IPS DF 19.7 (cell line): ENCODE results near the gene LIG3.
"Not testable (repeated sequence)": the region's sequence is repeated elsewhere in the genome, so short reads cannot be mapped to it uniquely, and the experiment has no call there.

Experiments used
- DNase-seq: peaks from one replicate; pipeline ENCODE4 v3.0.0-alpha.2; 2013; ENCODE audit warnings: low read depth, low spot score

LIG3 gene

GRCh38 chr17:34999456-34999855 is 19.1 kb downstream of the LIG3 start:
- DNase-seq = no peak

GRCh38 chr17:35000965-35001364 is 20.7 kb downstream of the LIG3 start:
- DNase-seq = not testable (repeated sequence)

GRCh38 chr17:35001549-35001948 is 21.2 kb downstream of the LIG3 start:
- no peak for DNase-seq

- no peak for DNase-seq
Measured at GRCh38 chr17:35002876-35003551, 22.7 kb downstream of the LIG3 start.

GRCh38 chr17:35003778-35004177 is 23.5 kb downstream of the LIG3 start:
- no peak for DNase-seq

GRCh38 chr17:35006345-35006744 is 26.0 kb downstream of the LIG3 start:
- no peak for DNase-seq

- DNase-seq = no peak
Measured at GRCh38 chr17:35006961-35007360, 26.6 kb downstream of the LIG3 start.

- DNase-seq = no peak
Measured at GRCh38 chr17:35010093-35010492, 29.8 kb downstream of the LIG3 start.

GRCh38 chr17:35011671-35012216 is 31.4 kb downstream of the LIG3 start:
- DNase-seq = no peak

GRCh38 chr17:35016369-35016768 is 36.1 kb downstream of the LIG3 start:
- DNase-seq = no peak

GRCh38 chr17:35017021-35017420 is 36.7 kb downstream of the LIG3 start:
- no peak for DNase-seq

GRCh38 chr17:35018814-35019213 is 38.5 kb downstream of the LIG3 start:
- DNase-seq = no peak

- no peak for DNase-seq
Measured at GRCh38 chr17:35019386-35020179, 39.3 kb downstream of the LIG3 start.

GRCh38 chr17:35021520-35022380 is 41.4 kb downstream of the LIG3 start:
- DNase-seq = no peak

GRCh38 chr17:35022536-35023063 is 42.3 kb downstream of the LIG3 start:
- DNase-seq = no peak

GRCh38 chr17:35023538-35023937 is 43.2 kb downstream of the LIG3 start:
- no peak for DNase-seq

- no peak for DNase-seq
Measured at GRCh38 chr17:35025541-35025940, 45.2 kb downstream of the LIG3 start.

GRCh38 chr17:35028097-35028496 is 47.8 kb downstream of the LIG3 start:
- not testable (repeated sequence) for DNase-seq

GRCh38 chr17:35028531-35029262 is 48.4 kb downstream of the LIG3 start:
- no peak for DNase-seq

- DNase-seq = no peak
Measured at GRCh38 chr17:35030780-35031179, 50.5 kb downstream of the LIG3 start.

GRCh38 chr17:35038453-35038852 is 58.1 kb downstream of the LIG3 start:
- no peak for DNase-seq
